ENCODE results near the gene ZNF358.
"Not testable (repeated sequence)": the region's sequence is repeated elsewhere in the genome, so short reads cannot be mapped to it uniquely, and the experiment has no call there.

Gene ZNF358

DNA sequence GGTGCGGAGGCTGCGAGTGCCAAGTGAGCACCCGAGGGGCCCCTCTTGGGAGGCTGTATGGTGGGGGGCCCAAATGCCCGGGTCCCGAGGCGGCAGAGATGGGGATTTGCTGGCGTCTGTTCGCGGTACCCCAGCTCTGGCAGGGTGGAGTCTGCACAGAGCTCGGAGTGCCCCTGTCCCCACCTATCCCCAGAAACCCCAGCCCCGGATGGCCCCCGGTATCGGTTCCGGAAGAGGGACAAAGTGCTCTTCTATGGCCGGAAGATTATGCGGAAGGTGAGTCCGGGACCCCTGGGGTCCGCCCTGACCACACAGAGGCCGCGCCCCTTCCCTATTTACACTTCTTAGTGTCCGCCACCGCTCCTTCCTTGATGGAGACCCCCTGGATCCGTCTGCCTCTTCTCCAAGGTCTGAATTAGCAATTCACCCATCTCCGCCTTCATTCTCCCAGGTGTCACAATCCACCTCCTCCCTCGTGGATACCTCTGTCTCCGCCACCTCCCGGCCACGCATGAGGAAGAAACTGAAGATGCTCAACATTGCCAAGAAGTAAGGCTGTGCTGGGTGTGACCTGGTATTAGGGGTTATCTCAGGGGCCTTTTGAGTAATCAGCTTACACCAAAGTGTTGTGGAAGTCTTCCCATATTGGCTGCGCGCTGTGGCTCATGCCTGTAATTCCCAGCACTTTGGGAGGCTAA lies 20.2 kb downstream of the ZNF358 start:
- DNase-seq (ENCODE audit: low spot score): no peak

DNA sequence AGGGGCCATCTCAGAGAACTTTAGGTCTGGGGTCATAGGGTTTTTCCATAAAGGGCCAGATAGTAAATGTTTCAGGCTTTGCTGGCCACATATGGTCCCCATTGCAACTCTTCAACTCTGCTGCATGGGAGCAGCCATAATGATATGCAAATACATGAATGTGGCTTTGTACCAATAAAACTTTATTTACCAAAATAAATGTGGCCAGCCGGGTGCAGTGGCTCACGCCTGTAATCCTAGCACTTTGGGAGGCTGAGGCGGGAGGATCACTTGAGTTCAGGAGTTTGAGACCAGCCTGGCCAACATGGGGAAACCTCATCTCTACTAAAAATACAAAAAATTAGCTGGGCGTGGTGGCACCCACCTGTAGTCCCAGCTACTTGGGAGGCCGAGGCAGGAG lies 23.1 kb downstream of the ZNF358 start:
- not testable (repeated sequence) for DNase-seq (ENCODE audit: low spot score)

DNA sequence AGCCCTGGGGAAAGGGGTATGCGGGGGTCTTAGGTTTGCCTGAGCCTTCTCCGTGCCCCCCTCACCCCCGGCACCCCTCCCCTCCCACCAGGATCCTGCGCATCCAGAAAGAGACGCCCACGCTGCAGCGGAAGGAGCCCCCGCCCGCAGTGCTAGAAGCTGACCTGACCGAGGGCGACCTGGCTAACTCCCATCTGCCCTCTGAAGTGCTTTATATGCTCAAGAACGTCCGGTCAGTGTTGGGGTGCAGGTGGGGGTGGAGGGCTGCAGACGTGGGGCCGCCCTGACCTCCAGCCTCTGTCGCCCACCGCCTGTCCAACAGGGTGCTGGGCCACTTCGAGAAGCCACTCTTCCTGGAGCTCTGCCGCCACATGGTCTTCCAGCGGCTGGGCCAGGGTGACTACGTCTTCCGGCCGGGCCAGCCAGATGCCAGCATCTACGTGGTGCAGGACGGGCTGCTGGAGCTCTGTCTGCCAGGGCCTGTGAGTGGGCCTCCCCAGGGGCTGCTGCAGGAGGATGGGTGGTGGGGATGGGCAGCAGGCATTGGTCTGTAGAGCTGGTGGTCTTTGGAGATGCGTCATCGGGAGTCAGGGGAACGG lies 24.0 kb downstream of the ZNF358 start:
- DNase-seq (ENCODE audit: low spot score): no peak

DNA sequence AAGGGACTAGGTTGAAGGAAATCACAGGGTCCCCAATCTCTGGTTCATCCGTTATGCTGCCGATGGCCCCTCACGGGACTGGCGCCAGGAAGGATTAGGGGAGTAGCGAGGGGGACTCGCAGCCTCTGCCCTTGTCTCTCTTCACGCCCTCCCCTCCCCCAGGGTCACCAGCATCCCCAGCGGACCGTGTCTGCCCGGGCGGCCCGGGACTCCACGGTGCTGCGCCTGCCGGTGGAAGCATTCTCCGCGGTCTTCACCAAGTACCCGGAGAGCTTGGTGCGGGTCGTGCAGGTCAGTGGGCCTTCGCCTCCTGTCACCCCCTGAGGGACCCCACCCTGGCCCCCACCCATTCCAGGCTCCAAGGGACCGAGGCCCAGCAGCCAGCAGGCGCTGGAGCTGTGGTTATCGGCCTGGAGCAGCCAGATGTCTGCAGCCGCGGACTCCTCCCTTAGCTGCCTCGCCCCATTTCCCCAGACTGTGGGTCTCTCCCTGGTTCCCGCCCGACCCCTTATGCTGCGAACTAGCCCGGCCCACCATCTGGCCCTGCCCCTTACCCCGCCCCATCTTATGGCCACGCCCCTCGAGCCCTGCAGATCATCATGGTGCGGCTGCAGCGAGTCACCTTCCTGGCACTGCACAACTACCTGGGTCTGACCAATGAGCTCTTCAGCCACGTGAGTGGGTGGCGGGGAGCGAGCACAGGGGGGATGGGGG lies 25.0 kb downstream of the ZNF358 start:
- DNase-seq (ENCODE audit: low spot score): no peak

DNA sequence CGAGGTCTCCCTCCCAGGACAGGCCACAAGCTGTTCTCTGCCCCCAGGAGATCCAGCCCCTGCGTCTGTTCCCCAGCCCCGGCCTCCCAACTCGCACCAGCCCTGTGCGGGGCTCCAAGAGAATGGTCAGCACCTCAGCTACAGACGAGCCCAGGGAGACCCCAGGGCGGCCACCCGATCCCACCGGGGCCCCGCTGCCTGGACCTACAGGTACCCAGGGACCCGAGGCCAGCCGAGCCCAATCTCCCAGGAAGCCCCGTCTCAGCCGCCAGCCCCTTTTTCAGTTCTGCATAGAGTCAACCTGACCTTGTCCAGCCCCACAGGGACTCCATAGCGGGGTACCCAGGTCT lies 25.5 kb downstream of the ZNF358 start:
- no peak for DNase-seq (ENCODE audit: low spot score)

DNA sequence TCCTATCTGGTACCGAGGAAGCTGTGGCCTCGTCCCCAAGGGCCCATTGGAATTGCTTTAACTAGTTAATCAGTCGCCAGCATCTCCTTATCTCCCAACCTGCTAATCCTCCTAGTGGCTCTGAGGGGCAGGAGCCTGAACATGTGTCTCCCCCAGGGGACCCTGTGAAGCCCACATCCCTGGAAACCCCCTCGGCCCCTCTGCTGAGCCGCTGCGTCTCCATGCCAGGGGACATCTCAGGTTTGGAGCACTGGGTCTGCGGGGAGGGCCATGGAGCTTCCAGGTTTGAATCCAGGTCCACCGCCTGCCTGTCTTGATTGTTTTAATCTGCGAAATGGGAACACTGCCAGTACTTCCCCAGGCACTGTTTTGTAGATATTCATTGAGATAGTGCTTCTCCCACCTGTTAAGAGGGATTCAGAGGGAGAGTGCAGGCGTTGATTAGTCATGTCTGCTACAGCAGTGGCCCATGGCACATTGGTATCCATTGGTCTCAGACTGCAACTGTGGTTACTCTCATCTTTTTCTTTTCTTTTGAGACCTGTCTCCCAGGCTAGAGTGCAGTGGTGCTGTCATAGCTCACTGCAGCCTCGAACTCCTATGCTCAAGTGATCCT lies 26.0 kb downstream of the ZNF358 start:
- DNase-seq (ENCODE audit: low spot score): no peak

DNA sequence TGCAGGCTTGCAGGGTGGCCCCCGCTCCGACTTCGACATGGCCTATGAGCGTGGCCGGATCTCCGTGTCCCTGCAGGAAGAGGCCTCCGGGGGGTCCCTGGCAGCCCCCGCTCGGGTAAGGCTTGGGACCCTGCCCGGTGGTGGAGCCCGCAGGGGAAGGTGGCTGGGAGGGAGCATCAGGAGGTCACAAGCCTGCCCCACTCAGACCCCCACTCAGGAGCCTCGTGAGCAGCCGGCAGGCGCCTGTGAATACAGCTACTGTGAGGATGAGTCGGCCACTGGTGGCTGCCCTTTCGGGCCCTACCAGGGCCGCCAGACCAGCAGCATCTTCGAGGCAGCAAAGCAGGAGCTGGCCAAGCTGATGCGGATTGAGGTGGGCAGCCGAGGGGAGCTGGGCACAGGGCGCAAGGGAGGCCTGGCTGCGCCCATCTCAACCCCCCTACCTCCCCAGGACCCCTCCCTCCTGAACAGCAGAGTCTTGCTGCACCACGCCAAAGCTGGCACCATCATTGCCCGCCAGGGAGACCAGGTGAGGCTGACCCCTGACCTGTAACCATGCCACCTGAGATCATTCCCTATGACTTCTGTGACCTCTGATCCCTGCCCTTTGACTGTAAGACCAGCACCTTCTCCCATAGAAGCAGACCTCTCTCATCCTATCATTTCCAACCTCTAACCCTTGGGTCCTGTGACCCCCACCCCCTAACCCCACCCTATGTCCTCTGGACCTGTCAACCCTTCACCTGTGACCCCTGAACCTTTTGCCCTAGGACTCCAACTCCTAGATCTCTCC lies 26.8 kb downstream of the ZNF358 start:
- DNase-seq (ENCODE audit: low spot score): no peak

DNA sequence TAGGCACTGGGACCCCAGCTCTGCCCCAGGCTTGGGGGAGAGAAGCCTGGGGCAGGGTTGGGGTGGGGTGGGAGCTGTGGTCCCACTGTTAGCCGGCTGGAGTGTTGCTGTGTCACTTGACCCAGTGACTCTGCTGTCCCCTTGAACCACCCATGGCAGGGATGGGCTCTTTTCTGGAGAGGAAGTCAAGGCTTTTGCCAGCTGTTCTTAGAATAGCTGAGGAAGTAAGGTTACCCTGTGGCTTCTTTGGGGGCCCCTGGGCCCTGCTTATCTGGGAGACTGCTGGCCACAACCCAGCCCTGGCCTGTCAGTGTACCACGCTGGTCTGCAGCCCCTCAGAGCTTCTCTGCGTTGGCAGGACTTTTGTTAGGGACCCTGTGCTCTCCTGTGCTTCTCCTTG lies 28.7 kb downstream of the ZNF358 start:
- DNase-seq (ENCODE audit: low spot score): peak; percentile 51

DNA sequence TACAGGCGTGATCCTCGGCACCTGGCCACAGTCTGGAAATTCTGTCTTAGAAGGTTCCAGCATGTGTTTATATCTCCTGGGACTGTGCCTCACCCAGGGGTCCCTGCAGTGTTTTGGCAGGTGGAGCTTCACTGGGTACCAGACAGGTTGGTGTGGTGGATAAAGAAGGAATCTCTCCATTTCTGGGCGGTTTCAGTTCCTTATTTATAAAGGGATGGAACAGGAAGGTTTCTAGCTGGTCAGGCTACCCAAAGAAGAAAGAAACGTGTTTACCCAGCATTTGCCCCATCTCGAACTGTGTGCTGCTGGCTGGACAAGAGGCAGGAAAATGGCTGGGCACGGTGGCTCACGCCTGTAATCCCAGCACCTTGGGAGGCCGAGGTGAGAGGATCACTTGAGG lies 29.4 kb downstream of the ZNF358 start:
- DNase-seq (ENCODE audit: low spot score): no peak

DNA sequence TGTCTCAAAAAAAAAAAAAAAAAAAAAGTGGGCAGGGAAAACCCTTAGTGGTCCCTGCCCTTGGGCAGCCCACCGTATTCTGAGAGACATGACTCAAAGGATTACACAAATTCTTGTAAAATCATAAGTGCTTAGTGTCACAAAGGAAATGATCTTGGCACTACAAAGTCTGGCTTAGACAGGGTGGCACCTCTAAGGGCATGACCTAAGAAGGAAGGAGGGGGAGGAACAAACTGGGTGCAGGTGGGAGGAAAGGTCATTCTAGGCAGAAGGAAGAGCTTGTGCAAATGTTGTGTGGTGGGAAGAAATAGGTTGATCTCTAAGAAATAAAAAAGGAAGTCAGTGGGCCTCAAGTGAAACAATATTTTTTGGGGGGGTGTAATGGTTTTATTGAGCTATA lies 30.0 kb downstream of the ZNF358 start:
- DNase-seq (ENCODE audit: low spot score): no peak

DNA sequence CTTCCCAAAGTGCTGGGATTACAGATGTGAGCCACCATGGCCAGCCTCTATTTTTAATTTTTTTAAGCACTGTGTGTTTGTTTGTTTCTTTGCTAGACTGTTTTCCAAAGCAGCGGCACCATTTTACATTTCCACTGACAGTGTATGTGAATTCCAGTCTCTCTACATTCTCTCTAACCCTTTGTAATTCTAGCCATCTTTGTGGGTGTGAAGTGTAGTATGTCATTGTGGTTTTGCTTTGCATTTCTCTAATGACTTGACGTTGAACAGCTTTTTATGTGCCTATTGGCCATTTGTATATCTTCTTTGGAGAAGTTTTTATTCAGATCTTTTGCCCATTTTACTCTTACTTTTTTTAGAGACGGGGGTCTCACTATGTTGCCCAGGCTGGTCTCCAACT lies 31.3 kb downstream of the ZNF358 start:
- DNase-seq (ENCODE audit: low spot score): no peak

DNA sequence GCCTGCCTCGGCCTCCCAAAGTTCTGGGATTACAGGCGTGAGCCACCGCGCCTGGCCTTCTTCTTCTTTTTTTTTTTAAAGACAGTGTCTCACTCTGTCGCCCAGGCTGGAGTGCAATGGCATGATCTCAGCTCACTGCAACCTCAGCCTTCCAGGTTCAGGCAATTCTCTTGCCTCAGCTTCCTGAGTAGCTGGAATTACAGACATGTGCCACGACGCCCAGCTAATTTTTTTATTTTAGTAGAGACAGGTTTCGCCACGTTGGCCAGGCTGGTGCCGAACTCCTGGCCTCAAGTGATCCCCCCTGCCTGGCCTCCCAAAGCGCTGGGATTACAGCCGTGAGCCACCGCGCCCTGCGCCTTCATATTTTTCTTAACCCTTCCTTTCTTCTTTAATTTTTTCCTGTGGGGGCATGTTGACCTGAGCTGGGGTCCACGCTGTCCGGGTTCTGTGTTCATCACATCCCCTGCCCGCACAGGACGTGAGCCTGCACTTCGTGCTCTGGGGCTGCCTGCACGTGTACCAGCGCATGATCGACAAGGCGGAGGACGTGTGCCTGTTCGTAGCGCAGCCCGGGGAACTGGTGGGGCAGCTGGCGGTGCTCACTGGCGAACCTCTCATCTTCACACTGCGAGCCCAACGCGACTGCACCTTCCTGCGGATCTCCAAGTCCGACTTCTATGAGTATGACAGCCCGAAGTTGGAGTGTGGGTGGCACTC lies 33.7 kb downstream of the ZNF358 start:
- no peak for DNase-seq (ENCODE audit: low spot score)

DNA sequence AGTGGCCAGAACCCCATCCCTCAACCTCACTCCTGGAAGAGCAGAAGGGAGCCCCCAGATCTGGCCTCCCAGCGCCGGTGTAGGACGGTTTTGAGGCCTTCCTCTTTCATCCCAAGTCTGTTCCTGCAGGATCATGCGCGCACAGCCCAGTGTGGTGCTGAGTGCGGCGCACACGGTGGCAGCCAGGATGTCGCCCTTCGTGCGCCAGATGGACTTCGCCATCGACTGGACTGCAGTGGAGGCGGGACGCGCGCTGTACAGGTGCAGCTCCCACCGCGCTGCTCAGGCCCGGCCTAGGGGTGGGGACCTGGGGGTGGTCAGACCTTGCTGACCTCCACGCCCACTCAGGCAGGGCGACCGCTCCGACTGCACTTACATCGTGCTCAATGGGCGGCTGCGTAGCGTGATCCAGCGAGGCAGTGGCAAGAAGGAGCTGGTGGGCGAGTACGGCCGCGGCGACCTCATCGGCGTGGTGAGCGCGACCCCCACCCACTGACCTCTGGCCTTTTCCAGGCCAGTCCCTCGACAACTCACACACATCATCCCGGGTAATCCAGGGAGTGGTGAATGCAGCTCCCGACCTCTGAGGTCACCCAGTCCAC lies 34.4 kb downstream of the ZNF358 start:
- DNase-seq (ENCODE audit: low spot score): no peak

DNA sequence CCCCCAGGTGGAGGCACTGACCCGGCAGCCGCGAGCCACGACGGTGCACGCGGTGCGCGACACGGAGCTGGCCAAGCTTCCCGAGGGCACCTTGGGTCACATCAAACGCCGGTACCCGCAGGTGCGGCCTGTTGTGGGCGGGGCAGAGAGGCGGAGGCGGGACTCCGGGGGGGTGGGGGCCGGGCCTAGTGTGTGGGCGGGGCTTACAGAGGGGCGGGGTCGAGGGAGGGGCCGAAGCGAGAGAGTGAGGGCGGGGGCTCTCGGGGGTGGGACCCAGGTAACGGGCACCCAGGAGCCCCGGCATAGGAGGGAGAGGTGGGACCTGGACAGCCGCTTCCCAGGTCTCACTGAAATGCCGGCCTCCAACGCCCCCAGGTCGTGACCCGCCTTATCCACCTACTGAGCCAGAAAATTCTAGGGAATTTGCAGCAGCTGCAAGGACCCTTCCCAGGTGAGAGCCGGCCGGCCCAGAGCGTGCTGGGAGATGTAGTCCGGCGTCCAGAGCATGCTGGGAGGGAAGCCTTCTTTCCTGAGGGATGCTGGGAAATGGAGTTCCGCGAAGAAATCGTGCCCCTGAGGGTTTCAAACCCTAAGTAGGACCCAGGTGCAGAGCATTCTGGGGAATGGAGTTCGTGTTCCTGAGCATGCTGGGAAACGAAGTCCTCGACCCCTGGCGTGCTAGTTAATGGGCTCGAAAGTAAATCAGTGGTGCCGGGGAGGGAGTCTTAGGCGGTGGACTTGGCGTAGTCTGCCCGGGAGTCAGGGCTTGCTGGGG lies 35.3 kb downstream of the ZNF358 start:
- peak; percentile 70 for DNase-seq (ENCODE audit: low spot score)

DNA sequence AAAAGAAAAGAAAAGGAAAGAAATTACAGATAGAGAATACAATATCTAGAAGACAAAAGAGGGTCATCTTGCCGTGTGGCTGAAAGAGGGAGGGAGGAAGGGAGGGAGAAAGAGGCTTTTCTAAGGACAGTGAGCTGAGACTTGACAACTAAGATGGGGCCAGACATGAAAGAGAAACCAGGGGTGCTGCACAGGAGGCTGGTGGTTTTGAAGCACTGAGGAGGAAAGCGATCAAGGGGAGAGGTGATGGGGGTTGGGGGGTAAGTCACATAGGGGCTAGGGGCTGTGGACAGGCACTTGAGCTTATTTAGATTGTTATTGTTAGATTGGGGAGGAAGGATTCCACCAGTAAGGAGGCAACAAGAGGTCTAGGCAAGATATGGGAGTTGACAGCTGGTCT lies 36.9 kb downstream of the ZNF358 start:
- DNase-seq (ENCODE audit: low spot score): no peak

DNA sequence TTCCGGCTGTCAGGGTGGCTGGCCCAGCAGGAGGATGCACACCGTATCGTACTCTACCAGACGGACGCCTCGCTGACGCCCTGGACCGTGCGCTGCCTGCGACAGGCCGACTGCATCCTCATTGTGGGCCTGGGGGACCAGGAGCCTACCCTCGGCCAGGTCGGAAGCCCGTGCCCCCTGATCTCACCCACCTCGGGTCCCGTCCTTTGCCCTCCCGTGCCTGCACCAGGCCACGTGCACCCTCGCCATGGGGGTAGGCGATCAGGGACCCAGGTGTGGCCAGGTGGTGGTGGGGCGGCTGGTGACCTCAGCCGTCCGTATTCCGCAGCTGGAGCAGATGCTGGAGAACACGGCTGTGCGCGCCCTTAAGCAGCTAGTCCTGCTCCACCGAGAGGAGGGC lies 38.7 kb downstream of the ZNF358 start:
- DNase-seq (ENCODE audit: low spot score): no peak

DNA sequence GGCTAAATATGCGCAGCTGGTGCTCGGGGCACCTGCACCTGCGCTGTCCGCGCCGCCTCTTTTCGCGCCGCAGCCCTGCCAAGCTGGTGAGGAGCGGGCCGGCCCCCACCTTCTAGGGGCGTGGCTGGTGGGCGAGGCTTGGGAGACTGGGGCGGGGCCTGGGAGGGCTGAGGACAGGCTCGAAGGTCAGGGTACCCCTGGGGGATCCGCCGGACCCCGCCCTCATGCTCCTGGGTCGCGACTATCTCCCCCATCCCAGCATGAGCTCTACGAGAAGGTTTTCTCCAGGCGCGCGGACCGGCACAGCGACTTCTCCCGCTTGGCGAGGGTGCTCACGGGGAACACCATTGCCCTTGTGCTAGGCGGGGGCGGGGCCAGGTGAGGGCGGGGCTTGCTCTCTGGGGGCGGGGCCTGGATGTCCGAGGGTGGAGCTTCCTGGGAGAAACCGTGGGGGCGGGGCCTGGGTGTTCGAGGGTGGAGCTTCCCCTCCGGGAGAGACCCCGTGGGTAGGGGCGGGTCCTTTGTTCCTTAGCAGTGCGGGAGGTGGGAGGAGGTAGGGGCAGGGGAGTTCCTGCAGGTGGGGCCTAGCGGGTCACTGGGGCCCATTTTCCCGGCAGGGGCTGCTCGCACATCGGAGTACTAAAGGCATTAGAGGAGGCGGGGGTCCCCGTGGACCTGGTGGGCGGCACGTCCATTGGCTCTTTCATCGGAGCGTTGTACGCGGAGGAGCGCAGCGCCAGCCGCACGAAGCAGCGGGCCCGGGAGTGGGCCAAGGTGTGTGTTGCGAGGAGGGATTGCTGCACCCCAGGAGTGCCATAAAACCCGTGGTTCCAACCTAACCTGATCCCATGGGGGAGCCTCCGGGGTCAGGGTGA lies 39.3 kb downstream of the ZNF358 start:
- DNase-seq (ENCODE audit: low spot score): no peak

DNA sequence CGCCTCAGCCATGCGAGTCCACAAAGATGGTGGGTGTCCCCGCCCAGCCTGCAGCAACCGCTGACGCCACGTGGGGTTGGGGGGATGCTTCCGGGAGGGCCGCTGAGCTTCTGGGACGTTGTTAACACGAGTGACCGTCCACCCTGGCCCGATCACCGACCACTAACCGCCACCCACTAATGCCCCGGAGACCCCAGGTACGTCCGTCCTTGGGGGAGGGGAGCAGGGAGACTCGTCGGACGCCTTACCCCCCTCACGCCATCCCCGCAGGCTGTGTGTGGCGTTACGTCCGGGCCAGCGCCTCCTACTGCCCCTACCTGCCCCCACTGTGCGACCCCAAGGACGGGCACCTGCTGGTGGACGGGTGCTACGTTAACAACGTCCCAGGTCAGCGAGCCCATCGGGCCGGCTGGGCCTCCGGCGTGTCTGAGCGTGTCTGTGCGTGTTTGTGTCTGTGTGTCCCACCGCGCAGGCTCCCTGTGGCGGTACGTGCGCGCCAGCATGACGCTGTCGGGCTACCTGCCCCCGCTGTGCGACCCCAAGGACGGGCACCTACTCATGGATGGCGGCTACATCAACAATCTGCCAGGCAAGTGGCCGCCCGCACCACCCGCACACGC lies 40.9 kb downstream of the ZNF358 start:
- DNase-seq (ENCODE audit: low spot score): no peak

DNA sequence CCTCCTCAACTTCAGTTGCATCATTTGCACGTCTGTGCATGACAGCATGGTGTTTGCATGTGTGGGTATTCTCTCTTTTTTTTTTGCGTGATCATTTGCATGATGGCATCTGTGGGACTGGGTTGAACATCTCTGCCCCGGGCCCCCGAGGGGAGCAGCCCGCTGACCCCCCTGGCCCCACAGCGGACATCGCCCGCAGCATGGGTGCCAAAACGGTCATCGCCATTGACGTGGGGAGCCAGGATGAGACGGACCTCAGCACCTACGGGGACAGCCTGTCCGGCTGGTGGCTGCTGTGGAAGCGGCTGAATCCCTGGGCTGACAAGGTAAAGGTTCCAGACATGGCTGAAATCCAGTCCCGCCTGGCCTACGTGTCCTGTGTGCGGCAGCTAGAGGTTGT lies 42.8 kb downstream of the ZNF358 start:
- no peak for DNase-seq (ENCODE audit: low spot score)
